GM18526 (cell line): ENCODE measurements around the gene TMEM156.

Experiments used
- POLR2A ChIP-seq: IDR thresholded peaks from 3 replicates; pipeline ENCODE4 v1.6.1; 2011; ENCODE audit not compliant: insufficient read length; ENCODE audit errors: extremely low read depth

Gene TMEM156

GRCh38 chr4:38955957-38956356 is 76.3 kb downstream of the TMEM156 start:
- no peak for TF ChIP-seq POLR2A

- no peak for TF ChIP-seq POLR2A
Observed at GRCh38 chr4:38954727-38955126, 77.5 kb downstream of the TMEM156 start.

DNA sequence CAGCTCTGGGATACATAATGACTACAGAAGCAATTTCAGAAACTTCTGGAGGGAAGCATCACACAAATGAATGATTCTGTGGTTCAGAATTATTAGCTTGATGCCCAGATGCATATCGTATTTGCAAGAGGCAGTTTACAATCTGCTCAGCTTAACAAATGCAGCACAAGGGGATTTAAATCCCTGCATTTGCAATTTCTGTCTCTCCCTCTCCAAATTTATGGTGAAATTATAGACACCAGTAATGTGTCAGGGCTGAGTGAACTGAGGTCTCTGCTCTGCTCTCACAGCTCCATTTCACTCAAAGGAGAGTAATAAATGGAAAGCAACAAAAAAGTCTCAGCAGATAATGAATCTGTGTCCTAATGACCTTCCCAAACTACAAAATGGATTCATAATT is 80.2 kb downstream of the TMEM156 start:
- TF ChIP-seq POLR2A = no peak

GRCh38 chr4:38951598-38951997 is 80.6 kb downstream of the TMEM156 start:
- TF ChIP-seq POLR2A = no peak

- no peak for TF ChIP-seq POLR2A
Observed at GRCh38 chr4:38950734-38951133, 81.5 kb downstream of the TMEM156 start.

- TF ChIP-seq POLR2A = no peak
Observed at GRCh38 chr4:38950159-38950558, 82.0 kb downstream of the TMEM156 start.

DNA sequence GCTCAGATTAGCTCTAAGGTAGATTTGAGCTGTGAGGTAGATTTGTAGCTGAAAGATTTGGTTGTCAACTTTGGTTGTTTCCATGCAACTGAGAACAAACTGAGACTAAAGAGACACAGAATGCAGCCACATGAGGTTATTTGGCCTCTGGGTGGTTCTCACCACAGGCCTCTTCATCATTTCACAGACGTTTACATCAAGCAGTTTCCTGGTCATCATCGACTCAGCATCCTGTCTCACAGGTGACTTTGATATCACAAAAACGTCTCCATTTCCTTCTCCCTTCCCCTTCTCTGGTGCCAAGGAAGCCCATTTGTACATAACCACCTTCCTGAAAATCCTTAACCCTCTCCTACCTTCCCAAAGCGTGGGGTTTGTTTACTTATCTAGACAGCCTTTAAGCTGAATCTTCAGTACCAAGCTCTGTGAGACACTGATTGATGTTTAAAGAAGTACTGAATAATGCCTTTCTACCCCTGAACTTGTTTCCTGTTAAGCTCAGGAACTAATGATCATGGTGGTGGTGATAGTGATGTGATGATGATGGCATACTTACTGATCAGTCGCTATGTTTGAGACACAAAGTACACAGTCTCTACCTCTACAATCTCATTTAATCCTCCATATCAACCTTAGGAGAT is 82.7 kb downstream of the TMEM156 start:
- no peak for TF ChIP-seq POLR2A

GRCh38 chr4:38948551-38948950 is 83.7 kb downstream of the TMEM156 start:
- TF ChIP-seq POLR2A = no peak

- TF ChIP-seq POLR2A = no peak
Observed at GRCh38 chr4:38946919-38947318, 85.3 kb downstream of the TMEM156 start.

- no peak for TF ChIP-seq POLR2A
Observed at GRCh38 chr4:38944440-38944839, 87.8 kb downstream of the TMEM156 start.

DNA sequence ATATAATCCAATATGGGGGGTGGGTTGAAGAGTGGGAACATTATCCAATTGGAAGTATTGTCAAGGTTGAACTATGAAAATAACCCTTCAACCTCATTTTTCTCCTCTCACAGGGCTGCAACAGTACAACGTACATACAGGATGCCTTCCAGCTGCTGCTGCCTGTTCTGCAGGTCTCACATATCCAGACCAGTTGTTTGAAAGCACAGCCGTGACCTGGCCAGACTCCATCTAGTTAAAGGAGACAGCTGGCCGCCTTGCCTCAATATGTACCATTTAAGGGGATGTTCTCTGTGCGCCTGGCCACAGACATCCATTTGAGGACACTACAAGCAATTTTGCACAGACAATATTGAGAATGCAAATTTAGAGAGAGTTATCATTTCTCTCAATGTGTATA is 88.9 kb downstream of the TMEM156 start:
- TF ChIP-seq POLR2A = no peak

GRCh38 chr4:38940476-38940875 is 91.7 kb downstream of the TMEM156 start:
- TF ChIP-seq POLR2A = no peak

GRCh38 chr4:38939165-38939564 is 93.0 kb downstream of the TMEM156 start:
- TF ChIP-seq POLR2A = no peak

- no peak for TF ChIP-seq POLR2A
Observed at GRCh38 chr4:38935391-38936073, 96.7 kb downstream of the TMEM156 start.

- TF ChIP-seq POLR2A = no peak
Observed at GRCh38 chr4:38931125-38931524, 101.1 kb downstream of the TMEM156 start.

GRCh38 chr4:38930707-38931106 is 101.5 kb downstream of the TMEM156 start:
- TF ChIP-seq POLR2A = no peak

DNA sequence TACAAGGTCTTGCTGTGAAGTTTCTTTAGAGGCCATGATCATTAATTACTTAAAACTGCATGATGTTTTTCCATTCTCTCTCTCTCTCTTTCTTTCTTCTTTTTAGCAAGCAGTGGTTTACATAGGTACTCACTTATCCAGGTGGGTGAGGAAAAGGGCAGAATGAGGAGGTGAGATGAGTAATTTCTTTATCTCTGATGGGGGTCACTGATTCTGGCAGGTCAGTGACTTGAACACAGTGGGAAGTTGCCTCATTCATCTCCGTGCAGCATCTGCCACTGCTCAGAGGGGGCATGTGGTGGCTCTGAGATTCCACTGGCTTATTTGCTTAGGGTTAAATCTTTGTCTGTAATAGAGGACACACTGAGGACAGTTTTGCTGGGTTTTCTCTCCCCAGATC is 102.0 kb downstream of the TMEM156 start:
- TF ChIP-seq POLR2A = no peak

DNA sequence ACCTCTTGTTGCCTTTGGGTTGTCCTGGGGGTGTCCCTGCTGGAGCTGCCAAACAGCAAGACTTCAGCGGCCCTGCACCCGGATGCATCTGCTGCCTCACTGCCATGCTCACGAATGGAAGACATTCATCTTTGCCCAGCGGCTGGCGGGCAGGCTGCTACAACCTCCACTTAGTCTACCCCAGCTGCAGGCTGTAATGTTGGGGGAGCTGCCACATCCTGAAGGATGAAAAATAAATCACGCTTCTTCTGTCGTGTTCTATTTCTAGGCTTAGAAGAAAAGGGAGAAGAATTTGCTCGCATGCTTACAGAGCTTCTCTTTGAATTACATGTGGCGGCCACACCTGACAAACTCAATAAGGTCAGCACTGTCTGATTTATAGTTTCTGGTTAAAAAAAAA is 103.2 kb downstream of the TMEM156 start:
- TF ChIP-seq POLR2A = no peak

- no peak for TF ChIP-seq POLR2A
Observed at GRCh38 chr4:38928568-38928967, 103.6 kb downstream of the TMEM156 start.
